BLaER1 (cell line): Measurements from ENCODE around the gene H6PD.
A peak's percentile ranks its signal among the peaks of the same experiment; 100 is the strongest.

Experiments
- H3K27ac ChIP-seq: shearing (Covaris generic); formaldehyde crosslinking; 2 replicates; pipeline ENCODE4 v1.8.1; 2022
- H3K27me3 ChIP-seq: shearing (Covaris generic); formaldehyde crosslinking; 2 replicates; pipeline ENCODE4 v1.8.1; 2022
- H3K36me3 ChIP-seq: shearing (Covaris generic); formaldehyde crosslinking; 2 replicates; pipeline ENCODE4 v1.8.1; 2022
- H3K4me1 ChIP-seq: shearing (Covaris generic); formaldehyde crosslinking; 2 replicates; pipeline ENCODE4 v1.8.1; 2022
- H3K4me2 ChIP-seq: shearing (Covaris generic); formaldehyde crosslinking; 2 replicates; pipeline ENCODE4 v1.8.1; 2022
- H3K4me3 ChIP-seq: shearing (Covaris generic); formaldehyde crosslinking; 2 replicates; pipeline ENCODE4 v1.8.1; 2022
- H3K9ac ChIP-seq: shearing (Covaris generic); formaldehyde crosslinking; 2 replicates; pipeline ENCODE4 v1.8.1; 2022
- H3K9me3 ChIP-seq: shearing (Covaris generic); formaldehyde crosslinking; 2 replicates; pipeline ENCODE4 v1.8.1; 2022
- H4K20me1 ChIP-seq: shearing (Covaris generic); formaldehyde crosslinking; 2 replicates; pipeline ENCODE4 v1.8.1; 2022
- Cebpa-rat ChIP-seq: shearing (Covaris generic); IDR thresholded peaks from 2 replicates; pipeline ENCODE4 v1.8.1; 2022

H6PD gene

GRCh38 chr1:9300573-9300972 lies 66.0 kb downstream of the H6PD start:
- Histone ChIP-seq H3K4me1 (peaks cover 55% of the 10 kb centered on the region), H3K4me2 (no peak overlapping the region), H3K36me3 (peaks cover 25% of the 10 kb centered on the region; the same call in 1 of the 2 replicates)

GRCh38 chr1:9302745-9303524 lies 68.4 kb downstream of the H6PD start:
- peaks cover 80% of the 10 kb centered on the region for H4K20me1 ChIP-seq
- H3K9me3 ChIP-seq: no peaks in the 10 kb centered on the region
- peaks cover 14% of the 10 kb centered on the region; the same call in 1 of the 2 replicates for H3K36me3 ChIP-seq
- H3K4me2 ChIP-seq: peak overlapping the region; percentile 68
- H3K27me3 ChIP-seq: no peaks in the 10 kb centered on the region
- H3K9ac ChIP-seq: no peak overlapping the region
- 0 out of 2 replicates have a peak overlapping the region, but pooled peaks have one; percentile 4 for H3K4me3 ChIP-seq
- H3K4me1 ChIP-seq: peaks cover 58% of the 10 kb centered on the region
- no peak for TF ChIP-seq Cebpa-rat
- H3K27ac ChIP-seq: peak overlapping the region; percentile 31; the same call in 1 of the 2 replicates

More at GRCh38 chr1:9300573-9300972, 66.0 kb downstream of the H6PD start:
- no peak overlapping the region for H3K9ac ChIP-seq
- H3K27me3 ChIP-seq: no peaks in the 10 kb centered on the region
- H4K20me1 ChIP-seq: peaks cover 80% of the 10 kb centered on the region
- H3K27ac ChIP-seq: no peak overlapping the region
- TF ChIP-seq Cebpa-rat: no peak
- H3K9me3 ChIP-seq: no peaks in the 10 kb centered on the region
- H3K4me3 ChIP-seq: no peak overlapping the region

- Histone ChIP-seq H3K27ac (no peak overlapping the region), H3K4me2 (peak overlapping the region; percentile 68; the same call in 1 of the 2 replicates), H4K20me1 (peaks cover 88% of the 10 kb centered on the region), H3K4me3 (no peak overlapping the region), H3K4me1 (peaks cover 68% of the 10 kb centered on the region), H3K9ac (no peak overlapping the region), H3K27me3 (no peaks in the 10 kb centered on the region), H3K36me3 (peaks cover 14% of the 10 kb centered on the region; the same call in 1 of the 2 replicates), H3K9me3 (no peaks in the 10 kb centered on the region)
- TF ChIP-seq Cebpa-rat: no peak
Measured at GRCh38 chr1:9303916-9304315, 69.3 kb downstream of the H6PD start.

GRCh38 chr1:9305216-9305615 lies 70.6 kb downstream of the H6PD start:
- TF ChIP-seq Cebpa-rat: no peak
- no peak overlapping the region for H3K9ac ChIP-seq
- H3K4me1 ChIP-seq: peaks cover 81% of the 10 kb centered on the region
- H3K27me3 ChIP-seq: no peaks in the 10 kb centered on the region
- H3K27ac ChIP-seq: peak overlapping the region; percentile 51
- H3K9me3 ChIP-seq: no peaks in the 10 kb centered on the region
- H4K20me1 ChIP-seq: peaks cover 94% of the 10 kb centered on the region
- peaks cover 13% of the 10 kb centered on the region; the same call in 1 of the 2 replicates for H3K36me3 ChIP-seq
- peak overlapping the region; percentile 73 for H3K4me2 ChIP-seq
- H3K4me3 ChIP-seq: no peak overlapping the region

- peak overlapping the region; percentile 51 for H3K27ac ChIP-seq
- H3K4me3 ChIP-seq: no peak overlapping the region
- H3K9me3 ChIP-seq: no peaks in the 10 kb centered on the region
- no peak for TF ChIP-seq Cebpa-rat
- peaks cover 94% of the 10 kb centered on the region for H4K20me1 ChIP-seq
- H3K4me2 ChIP-seq: peak overlapping the region; percentile 73
- H3K9ac ChIP-seq: no peak overlapping the region
- peaks cover 5% of the 10 kb centered on the region; the same call in 1 of the 2 replicates for H3K36me3 ChIP-seq
- H3K27me3 ChIP-seq: no peaks in the 10 kb centered on the region
- peaks cover 82% of the 10 kb centered on the region for H3K4me1 ChIP-seq
Measured at GRCh38 chr1:9306006-9306405, 71.4 kb downstream of the H6PD start.

- H3K9ac ChIP-seq: no peak overlapping the region
- TF ChIP-seq Cebpa-rat: no peak
Measured at GRCh38 chr1:9307303-9307702, 72.7 kb downstream of the H6PD start.

GRCh38 chr1:9308236-9308785 lies 73.7 kb downstream of the H6PD start:
- Histone ChIP-seq H3K4me3 (no peak overlapping the region), H3K9me3 (no peaks in the 10 kb centered on the region), H3K27ac (peak overlapping the region; percentile 48), H3K36me3 (no peaks in the 10 kb centered on the region), H3K9ac (no peak overlapping the region), H4K20me1 (peaks cover 97% of the 10 kb centered on the region), H3K4me1 (peaks cover 65% of the 10 kb centered on the region), H3K27me3 (no peaks in the 10 kb centered on the region), H3K4me2 (peak overlapping the region; percentile 60)
- no peak for TF ChIP-seq Cebpa-rat

More at GRCh38 chr1:9307303-9307702, 72.7 kb downstream of the H6PD start:
- H3K4me3 ChIP-seq: no peak overlapping the region
- no peak overlapping the region for H3K27ac ChIP-seq
- peaks cover 95% of the 10 kb centered on the region for H4K20me1 ChIP-seq
- no peaks in the 10 kb centered on the region for H3K36me3 ChIP-seq
- H3K27me3 ChIP-seq: no peaks in the 10 kb centered on the region
- H3K4me2 ChIP-seq: no peak overlapping the region
- H3K9me3 ChIP-seq: no peaks in the 10 kb centered on the region
- H3K4me1 ChIP-seq: peaks cover 75% of the 10 kb centered on the region

- Histone ChIP-seq H3K36me3 (no peaks in the 10 kb centered on the region), H4K20me1 (peaks cover 97% of the 10 kb centered on the region), H3K4me2 (peak overlapping the region; percentile 60), H3K27ac (peak overlapping the region; percentile 48), H3K9me3 (no peaks in the 10 kb centered on the region), H3K9ac (no peak overlapping the region), H3K27me3 (no peaks in the 10 kb centered on the region), H3K4me3 (no peak overlapping the region), H3K4me1 (peaks cover 63% of the 10 kb centered on the region)
- TF ChIP-seq Cebpa-rat: no peak
Measured at GRCh38 chr1:9309080-9309479, 74.5 kb downstream of the H6PD start.

GRCh38 chr1:9309991-9310390 lies 75.4 kb downstream of the H6PD start:
- Histone ChIP-seq H3K36me3 (no peaks in the 10 kb centered on the region), H3K4me3 (no peak overlapping the region), H3K27ac (no peak overlapping the region), H3K4me1 (peaks cover 63% of the 10 kb centered on the region), H4K20me1 (peaks cover 97% of the 10 kb centered on the region), H3K27me3 (no peaks in the 10 kb centered on the region), H3K9me3 (no peaks in the 10 kb centered on the region), H3K4me2 (peak overlapping the region; percentile 60), H3K9ac (no peak overlapping the region)
- no peak for TF ChIP-seq Cebpa-rat

GRCh38 chr1:9311029-9311428 lies 76.5 kb downstream of the H6PD start:
- TF ChIP-seq Cebpa-rat: no peak
- H3K4me3 ChIP-seq: no peak overlapping the region
- no peaks in the 10 kb centered on the region for H3K27me3 ChIP-seq
- H3K4me1 ChIP-seq: peaks cover 63% of the 10 kb centered on the region
- peaks cover 97% of the 10 kb centered on the region for H4K20me1 ChIP-seq
- no peak overlapping the region for H3K4me2 ChIP-seq
- H3K9me3 ChIP-seq: no peaks in the 10 kb centered on the region
- no peaks in the 10 kb centered on the region for H3K36me3 ChIP-seq
- no peak overlapping the region for H3K27ac ChIP-seq
- H3K9ac ChIP-seq: no peak overlapping the region
